H9 (cell line): ENCODE measurements around the gene CDCP2. TPM values are rescaled to one million over a fixed set of nuclear protein-coding genes. Genes with fewer than 3 reads are reported as not detected.

ENCODE experiments used
- DNase-seq: peaks from one replicate; pipeline ENCODE4 v3.0.0-alpha.2; 2017
- H2AFZ ChIP-seq: one replicate; pipeline ENCODE4 v1.6.1; 2013; ENCODE audit warnings: mild to moderate bottlenecking, low read length, control low read depth, moderate library complexity
- H2AK5ac ChIP-seq: 2 replicates; pipeline ENCODE4 v1.6.1; 2013; ENCODE audit warnings: low read length, control low read depth, mixed read lengths; ENCODE audit not compliant: insufficient read length
- H2BK120ac ChIP-seq: one replicate; pipeline ENCODE4 v1.6.1; 2013; ENCODE audit warnings: low read depth, mild to moderate bottlenecking, low read length, control low read depth, inconsistent platforms; ENCODE audit not compliant: poor library complexity, severe bottlenecking
- H2BK12ac ChIP-seq: 2 replicates; pipeline ENCODE4 v1.6.1; 2013; ENCODE audit warnings: low read length, control low read depth, mixed read lengths, low read depth; ENCODE audit not compliant: insufficient read length
- H2BK15ac ChIP-seq: 2 replicates; pipeline ENCODE4 v1.6.1; 2013; ENCODE audit warnings: low read depth, low read length, control low read depth
- H2BK20ac ChIP-seq: one replicate; pipeline ENCODE4 v1.6.1; 2013; ENCODE audit warnings: low read depth, mild to moderate bottlenecking, low read length, control low read depth, inconsistent platforms; ENCODE audit not compliant: poor library complexity, severe bottlenecking
- H2BK5ac ChIP-seq: 2 replicates; pipeline ENCODE4 v1.6.1; 2013; ENCODE audit warnings: low read length, control low read depth, mixed read lengths; ENCODE audit not compliant: insufficient read length
- H3K14ac ChIP-seq: 2 replicates; pipeline ENCODE4 v1.6.1; 2013; ENCODE audit warnings: low read length, control low read depth; ENCODE audit not compliant: insufficient read depth
- H3K18ac ChIP-seq: 2 replicates; pipeline ENCODE4 v1.6.1; 2013; ENCODE audit warnings: low read depth, mild to moderate bottlenecking, mixed read lengths, low read length, control low read depth; ENCODE audit not compliant: insufficient read length
- H3K23ac ChIP-seq: 2 replicates; pipeline ENCODE4 v1.6.1; 2013; ENCODE audit warnings: low read length, control low read depth, mixed read lengths, low read depth; ENCODE audit not compliant: insufficient read length
- H3K23me2 ChIP-seq: 2 replicates; pipeline ENCODE4 v1.6.1; 2013; ENCODE audit warnings: low read depth, mild to moderate bottlenecking, mixed read lengths, low read length, control low read depth; ENCODE audit not compliant: insufficient read length, poor library complexity, severe bottlenecking
- H3K27ac ChIP-seq: 2 replicates; pipeline ENCODE4 v1.5.1; 2013; ENCODE audit warnings: low read length, control low read depth, mixed read lengths, low read depth; ENCODE audit not compliant: insufficient read length
- H3K27me3 ChIP-seq: 2 replicates; pipeline ENCODE4 v1.6.1; 2013; ENCODE audit warnings: low read length, control low read depth, inconsistent platforms; ENCODE audit not compliant: insufficient read depth
- H3K4ac ChIP-seq: 2 replicates; pipeline ENCODE4 v1.6.1; 2013; ENCODE audit warnings: low read depth, mild to moderate bottlenecking, control low read depth, inconsistent platforms, low read length, moderate library complexity
- H3K4me1 ChIP-seq: 2 replicates; pipeline ENCODE4 v1.6.1; 2013; ENCODE audit warnings: low read length, control low read depth, inconsistent platforms; ENCODE audit not compliant: insufficient read depth
- H3K4me2 ChIP-seq: 2 replicates; pipeline ENCODE4 v1.6.1; 2013; ENCODE audit warnings: low read length, control low read depth, mixed read lengths; ENCODE audit not compliant: insufficient read length, insufficient read depth
- H3K56ac ChIP-seq: 2 replicates; pipeline ENCODE4 v1.6.1; 2013; ENCODE audit warnings: low read depth, mild to moderate bottlenecking, mixed read lengths, low read length, control low read depth; ENCODE audit not compliant: insufficient read length
- H3K79me1 ChIP-seq: 2 replicates; pipeline ENCODE4 v1.6.1; 2013; ENCODE audit warnings: low read depth, mild to moderate bottlenecking, moderate library complexity, low read length, control low read depth, inconsistent platforms; ENCODE audit not compliant: insufficient read depth, poor library complexity, severe bottlenecking
- H3K79me2 ChIP-seq: 2 replicates; pipeline ENCODE4 v1.6.1; 2013; ENCODE audit warnings: low read length, control low read depth, inconsistent platforms; ENCODE audit not compliant: insufficient read depth
- H3K9ac ChIP-seq: 2 replicates; pipeline ENCODE4 v1.6.1; 2013; ENCODE audit warnings: low read length, control low read depth, mixed read lengths; ENCODE audit not compliant: insufficient read length; ENCODE audit errors: extremely low read depth
- H3K9me3 ChIP-seq: one replicate; pipeline ENCODE4 v1.6.1; 2013; ENCODE audit warnings: low read depth, low read length, inconsistent platforms; ENCODE audit not compliant: control insufficient read depth
- H3T11ph ChIP-seq: one replicate; pipeline ENCODE4 v1.6.1; 2013; ENCODE audit warnings: mild to moderate bottlenecking, low read length, control low read depth, inconsistent platforms
- H4K20me1 ChIP-seq: one replicate; pipeline ENCODE4 v1.6.1; 2013; ENCODE audit not compliant: control insufficient read depth, insufficient read length, insufficient read depth
- H4K5ac ChIP-seq: 2 replicates; pipeline ENCODE4 v1.6.1; 2013; ENCODE audit warnings: low read depth, mild to moderate bottlenecking, mixed read lengths, low read length, control low read depth; ENCODE audit not compliant: insufficient read length
- H4K8ac ChIP-seq: replicated peaks from 2 replicates; pipeline ENCODE4 v1.6.1; 2013; ENCODE audit warnings: low read length, control low read depth, mixed read lengths, low read depth; ENCODE audit not compliant: insufficient read length
- H4K91ac ChIP-seq: 2 replicates; pipeline ENCODE4 v1.6.1; 2013; ENCODE audit warnings: low read depth, mild to moderate bottlenecking, moderate library complexity, mixed read lengths, low read length, control low read depth; ENCODE audit not compliant: insufficient read length
- H3K27ac Mint-ChIP-seq, 3 experiments: 2 replicates in 2 of 3; 3 replicates in 1 of 3; pipeline ENCODE4 v1.8.0; 2020 to 2021; ENCODE audit warnings: mixed read lengths in 3 of 3, mild to moderate bottlenecking in 1 of 3, moderate library complexity in 1 of 3
- H3K27me3 Mint-ChIP-seq: 2 replicates; pipeline ENCODE4 v1.8.0; 2021; ENCODE audit warnings: low read depth, mild to moderate bottlenecking, moderate library complexity, mixed read lengths
- H3K36me3 Mint-ChIP-seq, 3 experiments: 2 replicates in 2 of 3; 3 replicates in 1 of 3; pipeline ENCODE4 v1.8.0; 2020 to 2021; ENCODE audit warnings: low read depth in 3 of 3, mixed read lengths in 3 of 3; ENCODE audit not compliant: insufficient read depth in 1 of 3
- H3K4me1 Mint-ChIP-seq, 2 experiments: 2 replicates each; pipeline ENCODE4 v1.8.0; 2020; ENCODE audit warnings: mixed read lengths in 2 of 2
- H3K4me3 Mint-ChIP-seq, 2 experiments: 2 replicates in 1 of 2; 3 replicates in 1 of 2; pipeline ENCODE4 v1.8.0; 2020 to 2021; ENCODE audit warnings: mild to moderate bottlenecking in 2 of 2, mixed read lengths in 2 of 2, moderate library complexity in 1 of 2
- H3K9me3 Mint-ChIP-seq, 2 experiments: 2 replicates in 1 of 2; 3 replicates in 1 of 2; pipeline ENCODE4 v1.8.0; 2020; ENCODE audit warnings: mild to moderate bottlenecking in 2 of 2, mixed read lengths in 2 of 2, moderate library complexity in 1 of 2
- WGBS: extraction: QIAGEN DNeasy Blood & Tissue Kit; methylation state at CpG from one replicate; pipeline ENCODE4 v1.1.7; 2013; ENCODE audit warnings: missing lambda C conversion rate, low lambda C conversion rate, mixed read lengths; ENCODE audit not compliant: insufficient read length; ENCODE audit errors: extremely low coverage; 5-methylcytosine and 5-hydroxymethylcytosine counted together
- total RNA-seq: library from RNA; stranded (reverse); gene quantifications from 2 replicates; pipeline ENCODE4 v1.2.1, GENCODE V29; 2021
- TF ChIP-seq, protein P1 (sequence below): fragments of 200-600 bp; sonication (generic); conservative IDR thresholded peaks from 3 replicates; pipeline ENCODE4 v1.8.0; 2021; ENCODE audit warnings: antibody characterized with exemption, mild to moderate bottlenecking

The CDCP2 gene
- total RNA-seq, 1 experiment from 2014 or later = not detected

DNA sequence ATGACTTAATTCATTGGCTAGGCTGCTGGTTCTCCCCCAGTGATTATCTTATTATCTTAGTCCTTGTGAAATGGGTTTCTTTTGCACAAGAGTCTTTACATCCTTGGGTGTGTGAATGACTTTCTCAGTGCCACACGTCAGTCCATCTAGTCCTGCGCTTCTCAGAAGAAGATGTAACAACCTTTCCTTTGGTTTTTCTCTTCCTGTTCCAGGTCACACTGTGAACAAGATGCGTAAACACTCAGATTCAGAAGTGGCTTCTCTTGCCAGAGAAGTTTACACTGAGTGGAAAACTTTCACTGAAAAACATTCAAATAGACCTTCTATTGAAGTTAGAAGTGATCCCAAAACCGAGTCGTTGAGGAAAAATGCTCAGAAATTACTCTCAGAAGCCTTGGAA is 64.4 kb downstream of the CDCP2 start:
- no peaks in the 10 kb centered on the region for H4K20me1 ChIP-seq
- H3K4me1 ChIP-seq = no peaks in the 10 kb centered on the region; the same call in 1 of the 2 replicates
- TF ChIP-seq, protein P1, sequence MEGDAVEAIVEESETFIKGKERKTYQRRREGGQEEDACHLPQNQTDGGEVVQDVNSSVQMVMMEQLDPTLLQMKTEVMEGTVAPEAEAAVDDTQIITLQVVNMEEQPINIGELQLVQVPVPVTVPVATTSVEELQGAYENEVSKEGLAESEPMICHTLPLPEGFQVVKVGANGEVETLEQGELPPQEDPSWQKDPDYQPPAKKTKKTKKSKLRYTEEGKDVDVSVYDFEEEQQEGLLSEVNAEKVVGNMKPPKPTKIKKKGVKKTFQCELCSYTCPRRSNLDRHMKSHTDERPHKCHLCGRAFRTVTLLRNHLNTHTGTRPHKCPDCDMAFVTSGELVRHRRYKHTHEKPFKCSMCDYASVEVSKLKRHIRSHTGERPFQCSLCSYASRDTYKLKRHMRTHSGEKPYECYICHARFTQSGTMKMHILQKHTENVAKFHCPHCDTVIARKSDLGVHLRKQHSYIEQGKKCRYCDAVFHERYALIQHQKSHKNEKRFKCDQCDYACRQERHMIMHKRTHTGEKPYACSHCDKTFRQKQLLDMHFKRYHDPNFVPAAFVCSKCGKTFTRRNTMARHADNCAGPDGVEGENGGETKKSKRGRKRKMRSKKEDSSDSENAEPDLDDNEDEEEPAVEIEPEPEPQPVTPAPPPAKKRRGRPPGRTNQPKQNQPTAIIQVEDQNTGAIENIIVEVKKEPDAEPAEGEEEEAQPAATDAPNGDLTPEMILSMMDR = no peak
- H2BK20ac ChIP-seq = no peak overlapping the region
- no peak overlapping the region for H4K8ac ChIP-seq
- no peak overlapping the region for H3K23ac ChIP-seq
- no peak overlapping the region for H3K18ac ChIP-seq
- no peak overlapping the region for H4K5ac ChIP-seq
- Mint-ChIP-seq H3K4me3 (no peak overlapping the region), H3K4me1 (peaks cover 5 to 8% of the 10 kb centered on the region in 2 experiments), H3K27me3 (no peaks in the 10 kb centered on the region), H3K36me3 (no peaks in the 10 kb centered on the region), H3K9me3 (no peaks in the 10 kb centered on the region), H3K27ac (no peak overlapping the region)
- H3K9ac ChIP-seq = no peak overlapping the region
- H3K27ac ChIP-seq = no peak overlapping the region
- H3K14ac ChIP-seq = no peak overlapping the region
- H2AFZ ChIP-seq = no peak overlapping the region
- H3K4ac ChIP-seq = no peak overlapping the region
- no peak overlapping the region for H2BK120ac ChIP-seq
- H3K79me1 ChIP-seq = no peaks in the 10 kb centered on the region
- H3K27me3 ChIP-seq = no peaks in the 10 kb centered on the region
- H3K9me3 ChIP-seq = no peaks in the 10 kb centered on the region
- DNase-seq = no peak
- H2AK5ac ChIP-seq = no peak overlapping the region
- no peak overlapping the region for H2BK5ac ChIP-seq
- H3K23me2 ChIP-seq = no peaks in the 10 kb centered on the region
- H3T11ph ChIP-seq = no peak overlapping the region
- H3K4me2 ChIP-seq = no peak overlapping the region
- WGBS = no CpG with 5 or more reads among the region's 5 CpGs
- H4K91ac ChIP-seq = no peak overlapping the region
- no peaks in the 10 kb centered on the region for H3K79me2 ChIP-seq
- no peak overlapping the region for H3K56ac ChIP-seq
- H2BK12ac ChIP-seq = no peak overlapping the region
- no peak overlapping the region for H2BK15ac ChIP-seq
